ENCODE measurements around the gene CILP2. TPM values are rescaled to one million over a fixed set of nuclear protein-coding genes. Genes with fewer than 3 reads are reported as not detected.

The CILP2 gene
- total and polyA plus RNA-seq, 2 of the 4 experiments (the other 2 are of a cell fraction) = 0.18 to 0.87 TPM

GRCh38 chr19:19540715-19541515 is 2.9 kb downstream of the CILP2 start:
- Histone ChIP-seq H2AK9ac (replicated peaks; ENCODE audit: low read depth, low read length, poor library complexity) (peak overlapping the region; percentile 57), H2AFZ (replicated peaks; ENCODE audit: low read length, poor library complexity) (peak overlapping the region; percentile 84), H2BK5ac (ENCODE audit: low read depth, low read length, poor library complexity, severe bottlenecking) (no peak overlapping the region), H3K36me3 (ENCODE audit: control insufficient read depth, insufficient read depth, low read length) (no peaks in the 10 kb centered on the region), H4K91ac (ENCODE audit: insufficient read depth, low read depth, low read length) (no peak overlapping the region), H3K14ac (replicated peaks; ENCODE audit: low read depth, low read length) (no peak overlapping the region), H2BK15ac (ENCODE audit: low read depth, low read length) (no peak overlapping the region), H3K18ac (ENCODE audit: low read depth, low read length) (no peak overlapping the region), H3K23ac (ENCODE audit: low read depth, low read length) (no peak overlapping the region), H4K8ac (ENCODE audit: low read depth in 2 of 2, low read length in 2 of 2) (no peak overlapping the region), H2BK120ac (ENCODE audit: low read depth, low read length) (no peak overlapping the region), H4K5ac (ENCODE audit: low read depth, low read length) (no peak overlapping the region), H3K4me3 (ENCODE audit: insufficient read depth, low read depth, low read length) (no peak overlapping the region; the same call in 1 of the 2 replicates), H3K9me3 (ENCODE audit: control insufficient read depth, insufficient read depth, low read length) (no peaks in the 10 kb centered on the region; the same call in 1 of the 2 replicates), H3K9me1 (ENCODE audit: insufficient read depth, low read length) (no peaks in the 10 kb centered on the region), H3K4me1 (ENCODE audit: control insufficient read depth, insufficient read depth, low read length) (no peaks in the 10 kb centered on the region; the same call in 1 of the 2 replicates), H3K4ac (ENCODE audit: low read depth, low read length) (no peak overlapping the region), H3K27ac (ENCODE audit: insufficient read depth, low read length) (no peak overlapping the region), H4K20me1 (ENCODE audit: insufficient read depth, low read length) (no peaks in the 10 kb centered on the region; the same call in 1 of the 2 replicates), H3K4me2 (ENCODE audit: low read depth, low read length) (peak overlapping the region; percentile 78), H3K27me3 (ENCODE audit: control insufficient read depth, insufficient read depth, low read length) (peaks cover 25% of the 10 kb centered on the region), H3K79me1 (ENCODE audit: low read depth in 1 of 2, low read length in 2 of 2) (no peaks in the 10 kb centered on the region), H3K9ac (ENCODE audit: low read depth, low read length) (no peak overlapping the region), H2AK5ac (ENCODE audit: low read depth, low read length) (no peak overlapping the region), H2BK20ac (ENCODE audit: low read depth, low read length) (no peak overlapping the region), H3K56ac (ENCODE audit: extremely low read depth, insufficient read depth, low read length) (no peak overlapping the region)
- in situ Hi-C loops (cut with MboI; ENCODE audit: low sequenced_read_pairs) = loop anchor here (25.0 kb wide), 1 partner anchor 421 kb away; no protein-coding TSS in a partner anchor
- TF ChIP-seq ELK1 (IDR thresholded peaks at IDR 0.05; ENCODE audit: borderline replicate concordance, low read depth, low read length) = no peak
- no peak for TF ChIP-seq NFE2L2 (IDR thresholded peaks at IDR 0.05; ENCODE audit: low read depth, low read length)
- no peak for TF ChIP-seq RFX5 (IDR thresholded peaks at IDR 0.05; ENCODE audit: low read depth, low read length)
- TF ChIP-seq POLR2A (IDR thresholded peaks at IDR 0.05; ENCODE audit: low read depth, low read length) = no peak
- no peak for TF ChIP-seq MAFK (IDR thresholded peaks at IDR 0.05; ENCODE audit: low read depth, low read length)
- no peak for TF ChIP-seq USF2 (IDR thresholded peaks at IDR 0.05; ENCODE audit: low read depth, low read length)
- TF ChIP-seq MAZ (IDR thresholded peaks at IDR 0.05; ENCODE audit: borderline replicate concordance, low read depth, low read length) = no peak
- TF ChIP-seq FOS (IDR thresholded peaks at IDR 0.05; ENCODE audit: low read depth, low read length) = no peak
- no peak for TF ChIP-seq CEBPB (IDR thresholded peaks at IDR 0.05; ENCODE audit: low read depth, low read length)
- no peak for TF ChIP-seq CHD1 (IDR thresholded peaks at IDR 0.05; ENCODE audit: low read depth, low read length)
- no peak for TF ChIP-seq MXI1 (IDR thresholded peaks at IDR 0.05; ENCODE audit: borderline replicate concordance, low read depth, low read length)
- no peak for TF ChIP-seq RAD21 (IDR thresholded peaks at IDR 0.05; ENCODE audit: low read length)
- dilution Hi-C loops (cut with HindIII; ENCODE audit: low sequenced_read_pairs, unreplicated experiment) = no loop called here
- BruUV-seq (replicated peaks) = no TSS peak
- peak; percentile 80 for ATAC-seq (ENCODE audit: low read depth)
- DNase-seq = no peak
- intact Hi-C loops (cut with micrococcal nuclease) = no loop called here
- 3% methylated on average over 7 of the region's 45 CpGs; no CpG with 5 or more reads in 1 of the 2 experiments for WGBS, 2 experiments (ENCODE audit: extremely low coverage in 2 of 2, insufficient read length in 1 of 2)
- POLR2A ChIA-PET (ENCODE audit: unreplicated experiment) = interaction anchor here (0.6 kb wide), 1 partner anchor 108 kb away, joined by 3 read pairs; no protein-coding TSS in a partner anchor
- CTCF ChIA-PET = no interaction called here

Measured in IMR-90 (cell line).